BJ (cell line): ENCODE results near the gene CFC1. TPM values are rescaled to one million over a fixed set of nuclear protein-coding genes. Genes with fewer than 3 reads are reported as not detected.

ENCODE experiments used
- polyA plus RNA-seq: library from polyadenylated mRNA; depleted of rRNA; stranded (reverse); fragments of >200 nt; gene quantifications from 2 replicates; pipeline ENCODE4 v1.2.3, GENCODE V29; 2011; rRNA removed
- small RNA-seq: library from RNA; depleted of rRNA; stranded (forward); fragments of <200 nt; gene quantifications from one replicate; pipeline ENCODE3, GENCODE V24; 2012; ENCODE audit warnings: low replicate concordance, low read depth; ENCODE audit not compliant: insufficient read length

The CFC1 gene
- polyA plus RNA-seq, 1 experiment = not detected

Small RNA genes lying within 50 kb of the gene (small RNA-seq; reads per million reads assigned to genes)
- gene RF00017 (not detected), gene RNU6-848P (not detected)

Other genes with a start within 250 kb of the CFC1 start
- 21.0 and 24.4 TPM in 2 replicates for gene PTPN18, start 243.5 kb downstream of the CFC1 start, polyA plus RNA-seq
- not detected in 2 replicates for gene POTEI, start 90.2 kb downstream of the CFC1 start, polyA plus RNA-seq
- not detected in 2 replicates for gene CFC1B, start 78.4 kb downstream of the CFC1 start, polyA plus RNA-seq
- 0.02 TPM in 1 of 2 replicates, not detected in the other for gene POTEJ, start 11.9 kb upstream of the CFC1 start, polyA plus RNA-seq
- gene GPR148, start 129.5 kb upstream of the CFC1 start, polyA plus RNA-seq = not detected in 2 replicates
- not detected in 2 replicates for gene AMER3, start 156.0 kb upstream of the CFC1 start, polyA plus RNA-seq
- 6.8 and 15.1 TPM in 2 replicates for gene ARHGEF4, start 237.3 kb upstream of the CFC1 start, polyA plus RNA-seq